ENCODE data around the gene CALN1.

DNA sequence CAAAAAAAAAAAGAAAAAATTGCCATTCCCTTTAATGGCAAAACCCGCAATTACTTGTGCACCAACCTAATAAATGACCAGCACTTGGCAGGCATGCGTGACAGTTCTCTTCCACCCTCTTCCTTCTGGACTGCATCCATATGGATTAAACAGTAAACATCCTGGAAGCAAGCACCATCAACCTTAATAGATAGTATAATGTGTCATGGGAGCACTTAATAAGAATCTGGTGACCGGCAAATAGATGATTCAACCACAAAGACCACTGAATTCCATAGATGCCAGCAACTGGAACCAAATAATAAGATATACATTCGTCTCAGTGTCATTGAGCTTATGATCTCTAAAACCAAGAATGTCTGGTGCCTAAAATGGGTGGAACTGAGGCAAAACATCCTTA, 610.2 kb downstream of the CALN1 start:
- TF ChIP-seq, protein P1, sequence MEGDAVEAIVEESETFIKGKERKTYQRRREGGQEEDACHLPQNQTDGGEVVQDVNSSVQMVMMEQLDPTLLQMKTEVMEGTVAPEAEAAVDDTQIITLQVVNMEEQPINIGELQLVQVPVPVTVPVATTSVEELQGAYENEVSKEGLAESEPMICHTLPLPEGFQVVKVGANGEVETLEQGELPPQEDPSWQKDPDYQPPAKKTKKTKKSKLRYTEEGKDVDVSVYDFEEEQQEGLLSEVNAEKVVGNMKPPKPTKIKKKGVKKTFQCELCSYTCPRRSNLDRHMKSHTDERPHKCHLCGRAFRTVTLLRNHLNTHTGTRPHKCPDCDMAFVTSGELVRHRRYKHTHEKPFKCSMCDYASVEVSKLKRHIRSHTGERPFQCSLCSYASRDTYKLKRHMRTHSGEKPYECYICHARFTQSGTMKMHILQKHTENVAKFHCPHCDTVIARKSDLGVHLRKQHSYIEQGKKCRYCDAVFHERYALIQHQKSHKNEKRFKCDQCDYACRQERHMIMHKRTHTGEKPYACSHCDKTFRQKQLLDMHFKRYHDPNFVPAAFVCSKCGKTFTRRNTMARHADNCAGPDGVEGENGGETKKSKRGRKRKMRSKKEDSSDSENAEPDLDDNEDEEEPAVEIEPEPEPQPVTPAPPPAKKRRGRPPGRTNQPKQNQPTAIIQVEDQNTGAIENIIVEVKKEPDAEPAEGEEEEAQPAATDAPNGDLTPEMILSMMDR (IDR thresholded peaks at IDR 0.05; ENCODE audit: low read depth, low read length, missing input control), result no peak
- TF ChIP-seq, protein P2, sequence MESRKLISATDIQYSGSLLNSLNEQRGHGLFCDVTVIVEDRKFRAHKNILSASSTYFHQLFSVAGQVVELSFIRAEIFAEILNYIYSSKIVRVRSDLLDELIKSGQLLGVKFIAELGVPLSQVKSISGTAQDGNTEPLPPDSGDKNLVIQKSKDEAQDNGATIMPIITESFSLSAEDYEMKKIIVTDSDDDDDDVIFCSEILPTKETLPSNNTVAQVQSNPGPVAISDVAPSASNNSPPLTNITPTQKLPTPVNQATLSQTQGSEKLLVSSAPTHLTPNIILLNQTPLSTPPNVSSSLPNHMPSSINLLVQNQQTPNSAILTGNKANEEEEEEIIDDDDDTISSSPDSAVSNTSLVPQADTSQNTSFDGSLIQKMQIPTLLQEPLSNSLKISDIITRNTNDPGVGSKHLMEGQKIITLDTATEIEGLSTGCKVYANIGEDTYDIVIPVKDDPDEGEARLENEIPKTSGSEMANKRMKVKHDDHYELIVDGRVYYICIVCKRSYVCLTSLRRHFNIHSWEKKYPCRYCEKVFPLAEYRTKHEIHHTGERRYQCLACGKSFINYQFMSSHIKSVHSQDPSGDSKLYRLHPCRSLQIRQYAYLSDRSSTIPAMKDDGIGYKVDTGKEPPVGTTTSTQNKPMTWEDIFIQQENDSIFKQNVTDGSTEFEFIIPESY (IDR thresholded peaks at IDR 0.05), result no peak
- TF ChIP-seq JUND (IDR thresholded peaks at IDR 0.05) (no peak), EGR1 (IDR thresholded peaks at IDR 0.05; ENCODE audit: low read depth in 2 of 2) (no peak)
- TF ChIP-seq, protein P3, sequence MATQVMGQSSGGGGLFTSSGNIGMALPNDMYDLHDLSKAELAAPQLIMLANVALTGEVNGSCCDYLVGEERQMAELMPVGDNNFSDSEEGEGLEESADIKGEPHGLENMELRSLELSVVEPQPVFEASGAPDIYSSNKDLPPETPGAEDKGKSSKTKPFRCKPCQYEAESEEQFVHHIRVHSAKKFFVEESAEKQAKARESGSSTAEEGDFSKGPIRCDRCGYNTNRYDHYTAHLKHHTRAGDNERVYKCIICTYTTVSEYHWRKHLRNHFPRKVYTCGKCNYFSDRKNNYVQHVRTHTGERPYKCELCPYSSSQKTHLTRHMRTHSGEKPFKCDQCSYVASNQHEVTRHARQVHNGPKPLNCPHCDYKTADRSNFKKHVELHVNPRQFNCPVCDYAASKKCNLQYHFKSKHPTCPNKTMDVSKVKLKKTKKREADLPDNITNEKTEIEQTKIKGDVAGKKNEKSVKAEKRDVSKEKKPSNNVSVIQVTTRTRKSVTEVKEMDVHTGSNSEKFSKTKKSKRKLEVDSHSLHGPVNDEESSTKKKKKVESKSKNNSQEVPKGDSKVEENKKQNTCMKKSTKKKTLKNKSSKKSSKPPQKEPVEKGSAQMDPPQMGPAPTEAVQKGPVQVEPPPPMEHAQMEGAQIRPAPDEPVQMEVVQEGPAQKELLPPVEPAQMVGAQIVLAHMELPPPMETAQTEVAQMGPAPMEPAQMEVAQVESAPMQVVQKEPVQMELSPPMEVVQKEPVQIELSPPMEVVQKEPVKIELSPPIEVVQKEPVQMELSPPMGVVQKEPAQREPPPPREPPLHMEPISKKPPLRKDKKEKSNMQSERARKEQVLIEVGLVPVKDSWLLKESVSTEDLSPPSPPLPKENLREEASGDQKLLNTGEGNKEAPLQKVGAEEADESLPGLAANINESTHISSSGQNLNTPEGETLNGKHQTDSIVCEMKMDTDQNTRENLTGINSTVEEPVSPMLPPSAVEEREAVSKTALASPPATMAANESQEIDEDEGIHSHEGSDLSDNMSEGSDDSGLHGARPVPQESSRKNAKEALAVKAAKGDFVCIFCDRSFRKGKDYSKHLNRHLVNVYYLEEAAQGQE (IDR thresholded peaks at IDR 0.05), result no peak
- TF ChIP-seq, protein P4, sequence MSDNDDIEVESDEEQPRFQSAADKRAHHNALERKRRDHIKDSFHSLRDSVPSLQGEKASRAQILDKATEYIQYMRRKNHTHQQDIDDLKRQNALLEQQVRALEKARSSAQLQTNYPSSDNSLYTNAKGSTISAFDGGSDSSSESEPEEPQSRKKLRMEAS (IDR thresholded peaks at IDR 0.05), result no peak
- TF ChIP-seq, protein P5, sequence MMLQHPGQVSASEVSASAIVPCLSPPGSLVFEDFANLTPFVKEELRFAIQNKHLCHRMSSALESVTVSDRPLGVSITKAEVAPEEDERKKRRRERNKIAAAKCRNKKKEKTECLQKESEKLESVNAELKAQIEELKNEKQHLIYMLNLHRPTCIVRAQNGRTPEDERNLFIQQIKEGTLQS (IDR thresholded peaks at IDR 0.05), result no peak

Data from liver (tissue), 3 donors.